BE2C (cell line): Measurements from ENCODE around the gene PLEKHD1.

Experiments
- DNase-seq: peaks from one replicate; pipeline ENCODE4 v3.0.0-alpha.2; 2020
- H3K27me3 ChIP-seq: fragments of 250-450 bp; sonication (Bioruptor Pico); 2 replicates; pipeline ENCODE4 v1.5.1; 2020; ENCODE audit warnings: mild to moderate bottlenecking
- H3K36me3 ChIP-seq: fragments of 250-450 bp; sonication (Bioruptor Pico); 2 replicates; pipeline ENCODE4 v1.5.1; 2020; ENCODE audit warnings: mild to moderate bottlenecking
- H3K4me1 ChIP-seq: fragments of 250-450 bp; sonication (Bioruptor Pico); 2 replicates; pipeline ENCODE4 v1.5.1; 2020
- H3K4me3 ChIP-seq: 2 replicates; pipeline ENCODE4 v1.5.1; 2011; ENCODE audit warnings: low read depth, low read length
- H3K9me3 ChIP-seq: fragments of 250-450 bp; sonication (Bioruptor Pico); 2 replicates; pipeline ENCODE4 v1.5.1; 2020
- CTCF ChIP-seq: IDR thresholded peaks from 2 replicates; pipeline ENCODE4 v1.5.1; 2012; ENCODE audit warnings: mild to moderate bottlenecking, low read depth, low read length

The PLEKHD1 gene

GRCh38 chr14:69468949-69469348, 15.6 kb upstream of the PLEKHD1 start:
- no peaks in the 10 kb centered on the region for H3K36me3 ChIP-seq
- no peaks in the 10 kb centered on the region for H3K9me3 ChIP-seq
- no peaks in the 10 kb centered on the region for H3K4me1 ChIP-seq
- no peak overlapping the region for H3K4me3 ChIP-seq
- H3K27me3 ChIP-seq = no peaks in the 10 kb centered on the region
- no peak for DNase-seq
- TF ChIP-seq CTCF = no peak

- TF ChIP-seq CTCF = no peak
- Histone ChIP-seq H3K36me3 (no peaks in the 10 kb centered on the region), H3K4me3 (no peak overlapping the region), H3K4me1 (no peaks in the 10 kb centered on the region), H3K27me3 (no peaks in the 10 kb centered on the region), H3K9me3 (no peaks in the 10 kb centered on the region)
- no peak for DNase-seq
Observed at GRCh38 chr14:69471436-69471835, 13.1 kb upstream of the PLEKHD1 start.

GRCh38 chr14:69471916-69472315, 12.6 kb upstream of the PLEKHD1 start:
- Histone ChIP-seq H3K36me3 (no peaks in the 10 kb centered on the region), H3K9me3 (no peaks in the 10 kb centered on the region), H3K4me1 (no peaks in the 10 kb centered on the region), H3K4me3 (no peak overlapping the region), H3K27me3 (no peaks in the 10 kb centered on the region)
- no peak for TF ChIP-seq CTCF
- no peak for DNase-seq

GRCh38 chr14:69473260-69473659, 11.3 kb upstream of the PLEKHD1 start:
- Histone ChIP-seq H3K36me3 (no peaks in the 10 kb centered on the region), H3K4me3 (no peak overlapping the region), H3K27me3 (no peaks in the 10 kb centered on the region), H3K4me1 (no peaks in the 10 kb centered on the region), H3K9me3 (no peaks in the 10 kb centered on the region)
- no peak for TF ChIP-seq CTCF
- DNase-seq = no peak

GRCh38 chr14:69473946-69474345, 10.6 kb upstream of the PLEKHD1 start:
- Histone ChIP-seq H3K36me3 (no peaks in the 10 kb centered on the region), H3K4me1 (no peaks in the 10 kb centered on the region), H3K27me3 (no peaks in the 10 kb centered on the region), H3K4me3 (no peak overlapping the region), H3K9me3 (no peaks in the 10 kb centered on the region)
- no peak for TF ChIP-seq CTCF
- DNase-seq = no peak

- Histone ChIP-seq H3K4me3 (no peak overlapping the region), H3K9me3 (no peaks in the 10 kb centered on the region), H3K36me3 (no peaks in the 10 kb centered on the region), H3K27me3 (no peaks in the 10 kb centered on the region), H3K4me1 (no peaks in the 10 kb centered on the region)
- no peak for DNase-seq
- peak; percentile 55 for TF ChIP-seq CTCF
Observed at GRCh38 chr14:69475194-69475818, 9.2 kb upstream of the PLEKHD1 start.
